Kidney capillary endothelial cell (primary cell): Measurements from ENCODE around the gene TMEM147.

Experiments
- DNase-seq: peaks from one replicate; pipeline ENCODE4 v3.0.0-alpha.2; 2018; ENCODE audit warnings: low spot score

TMEM147 gene

GRCh38 chr19:35545001-35545854 is at the start of gene TMEM147:
TSS of gene TMEM147 (plus strand) at chr19:35545626. CDS start at chr19:35545740, 114 bp downstream.
- peak; percentile 73 for DNase-seq

- DNase-seq = no peak
Measured at GRCh38 chr19:35497406-35497805, 48.0 kb upstream of the TMEM147 start.

- no peak for DNase-seq
Measured at GRCh38 chr19:35498220-35498619, 47.2 kb upstream of the TMEM147 start.

- DNase-seq = no peak
Measured at GRCh38 chr19:35498984-35499527, 46.4 kb upstream of the TMEM147 start.

- no peak for DNase-seq
Measured at GRCh38 chr19:35500611-35501010, 44.8 kb upstream of the TMEM147 start.

GRCh38 chr19:35501684-35502083 is 43.7 kb upstream of the TMEM147 start:
- DNase-seq = no peak

- no peak for DNase-seq
Measured at GRCh38 chr19:35502751-35503150, 42.7 kb upstream of the TMEM147 start.

- DNase-seq = no peak
Measured at GRCh38 chr19:35506011-35506410, 39.4 kb upstream of the TMEM147 start.

- DNase-seq = no peak
Measured at GRCh38 chr19:35507561-35507960, 37.9 kb upstream of the TMEM147 start.

GRCh38 chr19:35508129-35508528 is 37.3 kb upstream of the TMEM147 start:
- no peak for DNase-seq

- no peak for DNase-seq
Measured at GRCh38 chr19:35509018-35509652, 36.3 kb upstream of the TMEM147 start.

- no peak for DNase-seq
Measured at GRCh38 chr19:35509861-35510625, 35.4 kb upstream of the TMEM147 start.

- DNase-seq = no peak
Measured at GRCh38 chr19:35510626-35510964, 34.8 kb upstream of the TMEM147 start.

- DNase-seq = no peak
Measured at GRCh38 chr19:35511337-35511736, 34.1 kb upstream of the TMEM147 start.

- DNase-seq = no peak
Measured at GRCh38 chr19:35512831-35513627, 32.4 kb upstream of the TMEM147 start.

GRCh38 chr19:35513628-35514281 is 31.7 kb upstream of the TMEM147 start, which contains the start of gene DMKN:
TSS of gene DMKN (minus strand) at chr19:35513649. CDS start at chr19:35513475, 174 bp downstream.
- DNase-seq = no peak

- no peak for DNase-seq
Measured at GRCh38 chr19:35514282-35514809, 31.1 kb upstream of the TMEM147 start.

GRCh38 chr19:35516310-35516709 is 29.1 kb upstream of the TMEM147 start:
- no peak for DNase-seq

- DNase-seq = no peak
Measured at GRCh38 chr19:35517342-35517741, 28.1 kb upstream of the TMEM147 start.

GRCh38 chr19:35518313-35518712 is 27.1 kb upstream of the TMEM147 start:
- peak; percentile 23 for DNase-seq

GRCh38 chr19:35519291-35519690 is 26.1 kb upstream of the TMEM147 start:
- DNase-seq = no peak
